CD4-positive, CD25-positive, alpha-beta regulatory T cell (primary cell): ENCODE measurements around the gene NPB. TPM values are rescaled to one million over a fixed set of nuclear protein-coding genes. Genes with fewer than 3 reads are reported as not detected.
A peak's percentile ranks its signal among the peaks of the same experiment; 100 is the strongest.

Source experiments
- ATAC-seq, 2 donors: fragments of 150-1000 bp; cut with Tn5 transposase; one replicate each; pipeline ENCODE4 v1.10.0; 2021; ENCODE audit warnings: low read depth in 2 of 2, moderate number of reproducible peaks in 2 of 2, moderate library complexity in 1 of 2
- DNase-seq, 3 donors: peaks; one replicate each; pipeline versions ENCODE4 v3.0.0 to v3.0.0-alpha.2; 2012 to 2022; ENCODE audit warnings: mixed read lengths in 1 of 3
- H3K27ac ChIP-seq: one replicate; pipeline ENCODE4 v1.7.0; 2013; ENCODE audit warnings: mild to moderate bottlenecking, low read length; ENCODE audit not compliant: insufficient read depth, poor library complexity, severe bottlenecking
- H3K27me3 ChIP-seq: one replicate; pipeline ENCODE4 v1.7.0; 2013; ENCODE audit warnings: low read length; ENCODE audit not compliant: control insufficient read depth, insufficient read depth
- H3K36me3 ChIP-seq: one replicate; pipeline ENCODE4 v1.7.0; 2013; ENCODE audit warnings: mild to moderate bottlenecking, low read length, moderate library complexity; ENCODE audit not compliant: control insufficient read depth, insufficient read depth
- H3K4me1 ChIP-seq: 2 replicates; pipeline ENCODE4 v1.7.0; 2013; ENCODE audit warnings: mild to moderate bottlenecking, low read length; ENCODE audit not compliant: insufficient read depth, control insufficient read depth, poor library complexity, severe bottlenecking
- H3K4me3 ChIP-seq: one replicate; pipeline ENCODE4 v1.7.0; 2013; ENCODE audit warnings: low read depth, mild to moderate bottlenecking, low read length, moderate library complexity
- H3K9me3 ChIP-seq, 2 experiments: 1 replicate in 1 of 2; 2 replicates in 1 of 2; pipeline ENCODE4 v1.7.0; 2013; ENCODE audit warnings: low read length in 2 of 2, mild to moderate bottlenecking in 1 of 2, moderate library complexity in 1 of 2; ENCODE audit not compliant: control insufficient read depth in 2 of 2
- H3K27ac Mint-ChIP-seq, 3 donors: one replicate each; pipeline ENCODE4 v1.8.0; 2020 to 2022; ENCODE audit warnings: mild to moderate bottlenecking in 3 of 3, mixed read lengths in 3 of 3, moderate library complexity in 2 of 3
- H3K27me3 Mint-ChIP-seq: one replicate; pipeline ENCODE4 v1.8.0; 2022; ENCODE audit warnings: mild to moderate bottlenecking, mixed read lengths
- H3K36me3 Mint-ChIP-seq: one replicate; pipeline ENCODE4 v1.8.0; 2020; ENCODE audit warnings: mixed read lengths
- H3K4me1 Mint-ChIP-seq, 4 donors: one replicate each; pipeline ENCODE4 v1.8.0; 2020 to 2022; ENCODE audit warnings: mixed read lengths in 4 of 4, mild to moderate bottlenecking in 1 of 4
- H3K4me3 Mint-ChIP-seq, 4 donors: one replicate each; pipeline ENCODE4 v1.8.0; 2020 to 2022; ENCODE audit warnings: mild to moderate bottlenecking in 4 of 4, mixed read lengths in 4 of 4, moderate library complexity in 3 of 4
- H3K9me3 Mint-ChIP-seq, 7 donors: one replicate each; pipeline ENCODE4 v1.8.0; 2020 to 2022; ENCODE audit warnings: mixed read lengths in 7 of 7, mild to moderate bottlenecking in 3 of 7, moderate library complexity in 2 of 7
- polyA plus RNA-seq, 4 donors: library from polyadenylated mRNA; unstranded; fragments of 300-500 nt; fragmentation: Illumina TruSeq; gene quantifications; one replicate each; pipeline ENCODE4 v1.2.3, GENCODE V29; 2021
- total RNA-seq: library from RNA; stranded (reverse); gene quantifications from one replicate; pipeline ENCODE4 v1.2.3, GENCODE V29; 2022

NPB gene
- total and polyA plus RNA-seq, 5 donors from 2014 or later: 0.10 TPM; not detected in 4

DNA sequence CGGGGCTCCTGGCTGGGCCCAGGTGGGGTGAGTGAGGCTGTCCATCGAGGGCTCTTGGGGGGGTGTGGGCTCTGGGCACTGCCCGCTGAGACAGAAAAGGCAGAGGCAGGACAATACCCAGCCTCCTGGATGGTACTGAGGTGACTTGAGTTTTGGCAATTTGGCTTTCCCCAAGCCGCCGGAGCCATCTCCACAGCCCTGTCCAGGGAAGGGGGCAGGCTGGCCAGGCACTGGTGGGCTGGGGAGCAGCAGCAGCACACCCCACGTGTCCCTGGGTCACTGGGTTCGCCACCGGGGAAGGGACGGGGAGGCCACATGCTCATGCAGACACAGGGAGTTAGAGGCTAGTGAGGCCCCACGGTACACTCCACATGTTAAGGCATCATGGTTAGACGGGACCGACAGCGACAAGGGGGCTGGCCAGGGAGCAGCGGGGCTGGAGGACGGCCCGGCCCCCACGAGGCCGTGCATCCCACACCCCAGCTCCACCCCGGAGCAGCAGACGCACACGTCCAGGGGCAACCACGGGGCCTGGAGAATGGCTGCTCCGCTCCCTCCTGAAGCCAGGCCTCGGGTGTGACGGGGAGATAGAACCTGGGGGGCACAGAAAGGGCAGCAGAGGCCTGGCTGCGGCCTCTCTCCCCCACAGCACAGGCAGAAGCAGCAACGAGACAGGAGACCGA, 33.9 kb upstream of the NPB start:
- Histone ChIP-seq H3K4me3 (no peak overlapping the region), H3K27ac (peak overlapping the region; percentile 17), H3K27me3 (no peaks in the 10 kb centered on the region), H3K9me3 (no peaks in the 10 kb centered on the region), H3K4me1 (peaks cover 48% of the 10 kb centered on the region), H3K36me3 (peaks cover 16% of the 10 kb centered on the region)
- no peak for ATAC-seq
- peaks cover 0 to 1% (median 0%) of the 10 kb centered on the region in 7 donors for H3K9me3 Mint-ChIP-seq
- no peaks in the 10 kb centered on the region for H3K27me3 Mint-ChIP-seq
- no peak overlapping the region for H3K27ac Mint-ChIP-seq
- H3K36me3 Mint-ChIP-seq: peaks cover 3% of the 10 kb centered on the region
- peak overlapping the region in 3 of 4 donors; percentile 32 to 83 (median 68) for H3K4me3 Mint-ChIP-seq
- DNase-seq: no peak
- H3K4me1 Mint-ChIP-seq: peaks cover 3 to 46% (median 8%) of the 10 kb centered on the region in 4 donors

DNA sequence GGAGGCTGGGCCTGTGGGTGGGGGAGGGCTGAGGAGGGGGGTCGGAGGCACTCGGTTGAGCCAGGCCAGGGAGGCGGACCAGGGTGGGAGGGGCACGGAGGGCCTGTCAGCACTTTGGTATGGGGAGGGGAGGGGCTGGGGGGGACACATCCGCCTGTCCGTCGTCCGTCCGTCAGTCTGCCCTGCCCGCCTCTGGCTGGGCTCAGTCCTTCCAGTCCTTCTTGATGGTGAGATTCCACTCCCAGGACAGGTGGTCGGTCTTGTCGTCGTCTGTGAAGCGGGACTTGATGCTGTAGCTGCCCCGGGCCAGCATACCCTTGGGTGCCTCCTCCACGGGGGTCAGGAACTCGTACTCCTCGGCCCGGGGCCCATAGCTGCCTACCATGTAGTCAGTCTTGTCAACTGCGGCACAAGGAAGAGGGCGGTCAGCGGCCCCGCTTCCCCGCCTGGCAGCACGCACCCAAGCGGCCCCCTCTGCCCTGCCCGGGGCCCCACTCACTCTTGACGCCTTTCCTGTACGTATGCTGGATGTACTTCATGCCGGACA, 33.3 kb upstream of the NPB start:
- Histone ChIP-seq H3K27ac (peak overlapping the region; percentile 97), H3K4me3 (no peak overlapping the region), H3K4me1 (peaks cover 48% of the 10 kb centered on the region), H3K9me3 (no peaks in the 10 kb centered on the region), H3K36me3 (peaks cover 16% of the 10 kb centered on the region), H3K27me3 (no peaks in the 10 kb centered on the region)
- H3K9me3 Mint-ChIP-seq: peaks cover 0 to 1% (median 0%) of the 10 kb centered on the region in 7 donors
- no peaks in the 10 kb centered on the region for H3K27me3 Mint-ChIP-seq
- no peak overlapping the region for H3K27ac Mint-ChIP-seq
- peaks cover 3% of the 10 kb centered on the region for H3K36me3 Mint-ChIP-seq
- no peak for DNase-seq
- no peak for ATAC-seq
- H3K4me1 Mint-ChIP-seq: peaks cover under 1 to 44% (median 7%) of the 10 kb centered on the region in 4 donors
- H3K4me3 Mint-ChIP-seq: peak overlapping the region in 3 of 4 donors; percentile 15 to 99 (median 28)

DNA sequence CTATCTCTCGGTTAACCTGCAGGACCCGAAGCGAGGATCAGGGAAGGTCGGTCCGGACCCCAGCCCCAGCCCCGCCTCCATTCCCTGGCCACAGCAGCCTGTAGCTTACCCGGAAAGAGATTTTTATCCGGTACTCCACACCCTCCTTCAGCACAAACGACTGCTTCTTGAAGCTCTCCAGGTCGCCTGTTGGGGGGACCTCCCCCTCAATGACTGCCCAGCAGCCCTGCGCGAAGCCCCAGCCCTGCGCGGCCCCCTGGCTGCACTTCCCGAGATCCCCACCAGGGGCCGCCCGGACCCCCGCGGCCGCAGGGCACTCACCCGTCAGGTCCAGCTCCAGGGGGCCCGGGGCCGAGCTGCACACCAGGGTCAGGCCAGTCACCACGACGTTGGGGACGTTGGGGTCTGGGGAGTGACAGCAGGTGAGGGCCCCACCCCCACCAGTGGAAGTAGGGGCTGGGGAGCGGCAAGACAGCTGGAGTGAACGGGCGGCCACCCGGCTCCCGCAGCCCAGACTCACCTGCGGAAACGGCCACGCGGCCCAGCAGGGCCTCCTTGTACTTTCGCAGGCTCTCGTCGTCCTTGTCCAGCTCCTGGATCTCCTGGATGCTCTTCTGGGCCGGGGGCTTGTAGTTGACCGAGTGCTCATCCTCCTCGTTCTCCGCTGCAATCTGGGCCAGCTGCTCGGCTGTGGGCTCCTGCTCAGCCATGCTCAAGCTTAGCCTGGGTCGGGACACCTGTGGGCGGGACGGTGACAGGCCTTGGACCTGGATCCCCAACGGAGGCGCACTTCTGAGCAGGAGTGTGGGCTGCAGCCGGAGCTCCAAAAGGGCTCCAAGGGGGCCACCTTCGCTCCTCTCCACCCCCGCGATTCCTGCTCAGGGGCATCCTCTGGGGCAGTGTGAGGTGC, 32.6 kb upstream of the NPB start:
- peak in 1 of 3 donors; percentile 31 for DNase-seq

DNA sequence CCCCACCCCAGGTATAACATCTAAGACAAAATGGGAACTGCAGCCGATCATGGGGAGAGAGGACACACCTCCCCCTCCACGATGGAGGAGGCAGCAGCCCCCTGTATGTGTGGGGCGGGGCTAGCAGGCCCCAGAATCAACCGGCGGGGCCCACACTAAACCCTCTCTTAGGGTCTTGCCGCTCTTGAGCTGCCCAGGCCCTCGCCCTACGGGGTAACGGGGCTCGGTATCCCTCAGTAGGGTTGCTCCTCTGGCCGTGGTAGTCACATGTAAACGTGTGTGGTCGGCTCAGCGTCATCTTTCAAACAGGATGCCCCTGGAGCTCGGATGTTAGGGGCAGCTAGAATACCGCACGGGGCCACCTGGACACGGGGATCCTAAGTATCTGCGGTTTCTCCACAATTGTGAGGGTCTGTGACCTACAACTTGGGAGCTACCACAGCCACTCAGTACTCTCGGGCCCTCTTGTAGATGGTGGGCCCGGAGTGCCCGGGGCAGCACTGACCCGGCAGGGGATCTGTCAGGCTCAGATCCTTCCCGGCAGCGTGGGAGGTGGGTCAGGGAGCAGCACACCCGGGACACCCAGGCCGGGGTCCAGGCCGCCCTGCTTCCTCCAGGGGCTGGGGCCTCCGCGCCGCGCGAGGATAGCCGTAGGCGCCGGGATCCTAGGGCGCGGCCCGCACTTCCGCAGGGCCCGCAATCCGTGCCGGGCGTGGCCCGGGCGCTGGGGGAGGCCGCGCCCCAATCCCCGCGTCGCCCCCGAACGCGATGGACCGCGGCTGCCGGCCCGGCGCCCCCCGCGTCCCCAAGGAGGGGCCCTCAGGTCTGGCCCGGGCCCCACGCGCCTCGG, 31.7 kb upstream of the NPB start:
- Mint-ChIP-seq H3K4me1 (peaks cover 0 to 53% (median 9%) of the 10 kb centered on the region in 4 donors), H3K36me3 (peaks cover 3% of the 10 kb centered on the region), H3K9me3 (peaks cover 0 to 1% (median 0%) of the 10 kb centered on the region in 7 donors), H3K27ac (peak overlapping the region; percentile 82 to 95 (median 91)), H3K4me3 (peak overlapping the region; percentile 86 to 99 (median 90)), H3K27me3 (no peaks in the 10 kb centered on the region)
- DNase-seq (peak in 2 of 3 donors; percentile 40 to 77), ATAC-seq (peak; percentile 18 to 19)
- Histone ChIP-seq H3K36me3 (peaks cover 16% of the 10 kb centered on the region), H3K4me3 (peak overlapping the region; percentile 67), H3K9me3 (no peaks in the 10 kb centered on the region), H3K27ac (peak overlapping the region; percentile 97), H3K4me1 (peaks cover 48% of the 10 kb centered on the region), H3K27me3 (no peaks in the 10 kb centered on the region)

More for the DNA sequence above, 32.6 kb upstream of the NPB start:
- no peak overlapping the region for H3K4me3 ChIP-seq
- H3K27ac Mint-ChIP-seq: peak overlapping the region; percentile 43 to 95 (median 91)
- peaks cover 3% of the 10 kb centered on the region for H3K36me3 Mint-ChIP-seq
- H3K4me1 ChIP-seq: peaks cover 48% of the 10 kb centered on the region
- H3K27ac ChIP-seq: peak overlapping the region; percentile 97
- peaks cover 16% of the 10 kb centered on the region for H3K36me3 ChIP-seq
- no peaks in the 10 kb centered on the region for H3K9me3 ChIP-seq
- peak overlapping the region; percentile 86 to 99 (median 90) for H3K4me3 Mint-ChIP-seq
- H3K4me1 Mint-ChIP-seq: peaks cover 0 to 52% (median 8%) of the 10 kb centered on the region in 4 donors
- H3K27me3 Mint-ChIP-seq: no peaks in the 10 kb centered on the region
- H3K9me3 Mint-ChIP-seq: peaks cover 0 to 1% (median 0%) of the 10 kb centered on the region in 7 donors
- no peak for ATAC-seq
- H3K27me3 ChIP-seq: no peaks in the 10 kb centered on the region

DNA sequence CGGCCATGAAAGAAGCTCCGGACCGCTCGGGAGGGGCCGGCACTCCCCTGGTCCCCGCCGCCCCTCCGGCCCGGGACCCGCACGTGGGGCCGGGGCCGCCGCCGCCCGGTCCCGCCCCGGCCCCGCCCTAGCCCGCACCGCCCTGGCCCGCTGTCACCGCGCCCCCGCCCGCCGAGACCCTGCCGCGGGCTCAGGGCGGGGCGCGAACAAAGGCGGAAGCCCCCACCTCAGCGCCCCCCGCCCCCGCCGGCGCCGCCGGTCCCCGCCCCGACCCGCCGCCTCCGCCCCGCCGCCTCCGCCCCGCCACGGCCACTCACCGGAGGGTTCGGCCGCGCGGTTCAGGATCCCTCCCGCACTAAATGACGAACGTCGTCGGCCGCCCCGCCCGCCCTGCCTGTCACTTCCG, 31.1 kb upstream of the NPB start, which contains the start of gene ARHGDIA:
Gene ARHGDIA (minus strand): TSS at position 357 of the 406 bp plus-strand sequence. CDS start 1,407 bp downstream, outside the sequence.
- H3K36me3 Mint-ChIP-seq: peaks cover 3% of the 10 kb centered on the region
- Histone ChIP-seq H3K4me1 (peaks cover 48% of the 10 kb centered on the region), H3K27me3 (no peaks in the 10 kb centered on the region), H3K36me3 (peaks cover 16% of the 10 kb centered on the region), H3K27ac (peak within 1 kb of the TSS; percentile 97), H3K4me3 (peak within 1 kb of the TSS; percentile 67), H3K9me3 (no peaks in the 10 kb centered on the region)
- peaks cover 0 to 50% (median 9%) of the 10 kb centered on the region in 4 donors for H3K4me1 Mint-ChIP-seq
- DNase-seq (no peak), ATAC-seq (peak; percentile 68 to 72)
- peaks cover 0 to 1% (median 0%) of the 10 kb centered on the region in 7 donors for H3K9me3 Mint-ChIP-seq
- no peaks in the 10 kb centered on the region for H3K27me3 Mint-ChIP-seq
- H3K27ac Mint-ChIP-seq: peak within 1 kb of the TSS; percentile 92 to 95 (median 93)
- H3K4me3 Mint-ChIP-seq: peak within 1 kb of the TSS; percentile 88 to 99 (median 91)

DNA sequence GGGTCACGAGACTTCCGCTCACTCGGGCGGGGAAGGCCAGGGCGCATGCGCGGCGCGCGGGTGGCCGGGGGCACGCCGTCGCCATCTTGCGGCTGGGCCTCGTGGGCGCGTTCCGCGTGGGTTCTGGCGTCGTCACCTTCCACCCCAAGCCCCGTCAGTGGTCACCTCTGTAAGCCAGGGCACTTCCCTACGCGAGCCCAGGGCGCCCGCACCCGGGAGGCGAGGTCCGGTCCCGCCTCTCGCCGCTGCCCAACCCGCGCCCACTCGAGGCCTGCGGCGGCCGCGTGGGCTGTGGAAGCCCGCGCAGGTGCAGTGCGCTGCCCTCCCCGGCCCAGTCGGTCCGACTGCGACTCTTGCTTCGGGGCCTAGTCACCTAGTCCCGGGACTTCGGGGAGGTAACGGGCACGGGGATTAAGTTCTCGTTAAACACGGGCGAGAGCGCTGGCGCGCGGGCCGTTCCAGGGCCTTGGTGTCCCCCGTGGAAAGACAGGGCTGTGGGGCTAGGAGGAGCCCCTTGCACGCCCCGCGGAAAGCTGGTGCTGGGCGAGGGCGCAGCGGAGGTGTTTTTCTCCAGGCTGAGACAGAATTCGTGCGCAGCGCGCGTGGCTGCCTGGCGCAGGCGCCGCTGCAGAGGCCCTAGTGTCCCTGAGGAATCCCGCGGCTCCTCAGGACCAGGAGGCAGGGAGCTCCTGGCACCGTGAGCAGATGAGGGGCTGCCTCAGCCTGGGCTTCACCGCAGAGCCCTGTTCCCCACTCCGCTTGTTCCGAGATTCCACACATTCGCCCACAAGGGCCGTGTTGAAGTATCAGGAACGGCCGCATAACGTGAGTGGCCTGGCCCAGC, 30.4 kb upstream of the NPB start:
- no peaks in the 10 kb centered on the region for H3K27me3 Mint-ChIP-seq
- Histone ChIP-seq H3K27me3 (no peaks in the 10 kb centered on the region), H3K4me1 (peaks cover 47% of the 10 kb centered on the region), H3K27ac (peak overlapping the region; percentile 97), H3K36me3 (peaks cover 16% of the 10 kb centered on the region), H3K9me3 (no peaks in the 10 kb centered on the region), H3K4me3 (peak overlapping the region; percentile 62)
- peaks cover 0 to 50% (median 9%) of the 10 kb centered on the region in 4 donors for H3K4me1 Mint-ChIP-seq
- DNase-seq: peak; percentile 93 to 97 (median 95)
- peaks cover 0 to 1% (median 0%) of the 10 kb centered on the region in 7 donors for H3K9me3 Mint-ChIP-seq
- peak overlapping the region; percentile 87 to 91 (median 90) for H3K4me3 Mint-ChIP-seq
- H3K27ac Mint-ChIP-seq: peak overlapping the region; percentile 92 to 94 (median 93)
- ATAC-seq: peak; percentile 31 to 37
- peaks cover 3% of the 10 kb centered on the region for H3K36me3 Mint-ChIP-seq
